Epithelial cell of esophagus (primary cell): ENCODE measurements around the gene TNFSF11.

Experiments used
- DNase-seq: peaks from one replicate; pipeline ENCODE4 v3.0.0; 2010; ENCODE audit warnings: low read depth
- H3K4me3 ChIP-seq: 2 replicates; pipeline ENCODE4 v1.5.1; 2011; ENCODE audit warnings: mild to moderate bottlenecking, low read length, control low read depth
- TF ChIP-seq, protein P1 (sequence below): IDR thresholded peaks from 2 replicates; pipeline ENCODE4 v1.5.1; 2011; ENCODE audit warnings: low read depth, mild to moderate bottlenecking, low read length, control low read depth, inconsistent platforms; ENCODE audit not compliant: insufficient read depth; ENCODE audit errors: missing control alignments

TNFSF11 gene

DNA sequence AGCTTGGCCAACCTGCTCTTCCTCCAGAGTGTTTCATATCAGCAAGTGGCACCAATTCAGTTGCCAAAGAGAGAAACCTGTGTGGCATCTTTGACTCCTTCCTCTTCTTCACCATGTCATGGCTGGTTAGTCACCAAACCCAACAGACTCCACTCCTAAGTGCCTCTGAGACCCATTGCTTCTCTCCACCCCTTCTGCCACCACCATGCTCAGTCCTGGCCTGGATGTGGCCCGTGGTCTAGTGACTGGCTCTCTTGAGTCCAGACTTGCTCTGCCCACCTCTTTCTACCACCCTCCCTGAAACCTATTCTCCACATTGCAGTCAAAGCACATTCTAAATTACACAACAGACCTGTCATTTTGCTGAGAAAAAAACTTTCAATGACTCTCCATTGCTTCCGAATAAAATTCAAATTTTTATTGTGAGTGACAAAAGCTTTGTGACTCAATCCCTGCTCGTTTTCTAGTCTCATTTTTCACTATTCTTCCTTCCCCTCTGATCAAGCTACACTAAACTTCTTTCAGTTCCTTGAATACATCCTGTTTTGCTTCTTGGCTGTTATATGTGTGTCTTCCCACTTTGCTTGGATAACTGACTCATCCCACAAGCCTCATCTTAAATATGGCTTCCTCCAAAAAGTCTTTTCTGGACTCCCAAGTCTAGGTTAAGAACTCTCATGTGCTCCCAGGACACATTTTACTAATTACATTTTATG, 12.0 kb upstream of the TNFSF11 start:
- TF ChIP-seq, protein P1, sequence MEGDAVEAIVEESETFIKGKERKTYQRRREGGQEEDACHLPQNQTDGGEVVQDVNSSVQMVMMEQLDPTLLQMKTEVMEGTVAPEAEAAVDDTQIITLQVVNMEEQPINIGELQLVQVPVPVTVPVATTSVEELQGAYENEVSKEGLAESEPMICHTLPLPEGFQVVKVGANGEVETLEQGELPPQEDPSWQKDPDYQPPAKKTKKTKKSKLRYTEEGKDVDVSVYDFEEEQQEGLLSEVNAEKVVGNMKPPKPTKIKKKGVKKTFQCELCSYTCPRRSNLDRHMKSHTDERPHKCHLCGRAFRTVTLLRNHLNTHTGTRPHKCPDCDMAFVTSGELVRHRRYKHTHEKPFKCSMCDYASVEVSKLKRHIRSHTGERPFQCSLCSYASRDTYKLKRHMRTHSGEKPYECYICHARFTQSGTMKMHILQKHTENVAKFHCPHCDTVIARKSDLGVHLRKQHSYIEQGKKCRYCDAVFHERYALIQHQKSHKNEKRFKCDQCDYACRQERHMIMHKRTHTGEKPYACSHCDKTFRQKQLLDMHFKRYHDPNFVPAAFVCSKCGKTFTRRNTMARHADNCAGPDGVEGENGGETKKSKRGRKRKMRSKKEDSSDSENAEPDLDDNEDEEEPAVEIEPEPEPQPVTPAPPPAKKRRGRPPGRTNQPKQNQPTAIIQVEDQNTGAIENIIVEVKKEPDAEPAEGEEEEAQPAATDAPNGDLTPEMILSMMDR: no peak
- H3K4me3 ChIP-seq: no peak overlapping the region
- no peak for DNase-seq

DNA sequence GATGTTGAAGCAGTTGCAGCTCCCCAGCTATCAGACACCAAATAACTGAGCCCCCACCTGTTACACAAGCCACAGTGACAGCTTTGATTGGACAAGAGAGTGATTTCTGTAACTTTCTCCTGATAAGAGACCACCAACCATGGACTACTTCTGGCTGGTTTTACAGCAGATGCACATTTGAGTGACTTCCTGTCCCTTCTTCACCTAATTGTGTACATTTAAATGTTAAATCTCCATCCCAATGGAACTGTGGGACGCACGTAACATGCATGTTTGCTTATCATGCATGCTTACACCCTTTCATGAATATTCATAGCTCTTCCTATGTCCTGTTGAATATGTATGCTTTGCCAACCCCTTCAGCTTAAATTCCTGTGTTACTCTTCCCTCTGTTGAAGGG, 6.0 kb upstream of the TNFSF11 start:
- no peak overlapping the region for H3K4me3 ChIP-seq
- TF ChIP-seq, protein P1: no peak
- no peak for DNase-seq

DNA sequence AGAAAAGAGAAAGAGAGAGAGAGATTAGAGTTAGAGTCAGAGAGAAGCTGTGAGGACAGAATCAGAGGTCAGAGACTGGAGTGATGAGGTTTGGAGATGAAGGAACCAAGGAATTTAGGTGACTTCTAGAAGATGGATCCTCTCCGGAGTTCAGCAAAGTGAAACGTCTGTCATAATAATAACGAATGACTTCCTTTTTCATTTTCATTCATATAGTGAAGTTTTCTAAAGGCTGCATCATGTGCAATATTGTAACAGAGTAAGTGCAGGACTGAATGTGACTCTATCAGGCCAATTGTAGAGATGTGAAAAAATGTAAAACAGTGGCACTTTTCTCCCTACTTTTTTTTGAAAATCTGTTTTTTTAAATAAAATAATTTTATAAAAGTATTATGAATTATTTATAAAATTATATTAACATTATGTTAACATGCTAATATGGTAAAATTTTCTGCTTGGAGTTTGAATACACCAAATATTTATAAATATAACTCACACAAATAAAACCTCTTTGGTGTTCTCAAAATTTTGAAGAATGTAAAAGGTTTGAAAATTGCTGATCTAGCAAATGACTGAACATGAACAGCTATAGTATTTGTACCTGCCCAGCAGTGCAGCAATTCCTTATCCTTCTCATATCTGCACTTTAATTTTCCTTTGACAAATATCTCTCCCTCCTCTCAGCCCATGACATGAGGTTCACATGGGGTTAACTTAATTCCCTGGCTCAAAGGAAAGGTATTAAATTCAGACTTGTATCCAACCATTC, 4.2 kb upstream of the TNFSF11 start:
- no peak for DNase-seq
- no peak overlapping the region for H3K4me3 ChIP-seq
- TF ChIP-seq, protein P1: no peak

DNA sequence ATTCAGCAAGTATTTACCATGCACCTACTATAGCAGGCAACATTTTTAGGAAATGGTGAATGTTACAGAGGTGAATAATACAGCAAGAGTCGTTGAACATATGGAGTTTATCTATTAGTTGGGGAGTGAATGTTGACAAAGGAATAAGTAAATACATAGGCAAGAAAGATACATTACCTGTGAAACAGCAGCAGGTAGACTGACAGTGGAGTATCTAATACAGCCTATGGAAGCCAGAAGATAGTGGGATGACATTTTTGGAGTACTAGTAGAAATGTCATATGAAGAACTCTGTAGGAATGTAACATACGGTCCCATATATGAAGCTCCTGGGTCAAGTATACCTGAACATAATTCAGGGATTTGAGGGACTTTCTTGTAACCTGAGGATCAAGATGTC, 2.1 kb upstream of the TNFSF11 start:
- no peak overlapping the region for H3K4me3 ChIP-seq
- DNase-seq: no peak
- TF ChIP-seq, protein P1: no peak

DNA sequence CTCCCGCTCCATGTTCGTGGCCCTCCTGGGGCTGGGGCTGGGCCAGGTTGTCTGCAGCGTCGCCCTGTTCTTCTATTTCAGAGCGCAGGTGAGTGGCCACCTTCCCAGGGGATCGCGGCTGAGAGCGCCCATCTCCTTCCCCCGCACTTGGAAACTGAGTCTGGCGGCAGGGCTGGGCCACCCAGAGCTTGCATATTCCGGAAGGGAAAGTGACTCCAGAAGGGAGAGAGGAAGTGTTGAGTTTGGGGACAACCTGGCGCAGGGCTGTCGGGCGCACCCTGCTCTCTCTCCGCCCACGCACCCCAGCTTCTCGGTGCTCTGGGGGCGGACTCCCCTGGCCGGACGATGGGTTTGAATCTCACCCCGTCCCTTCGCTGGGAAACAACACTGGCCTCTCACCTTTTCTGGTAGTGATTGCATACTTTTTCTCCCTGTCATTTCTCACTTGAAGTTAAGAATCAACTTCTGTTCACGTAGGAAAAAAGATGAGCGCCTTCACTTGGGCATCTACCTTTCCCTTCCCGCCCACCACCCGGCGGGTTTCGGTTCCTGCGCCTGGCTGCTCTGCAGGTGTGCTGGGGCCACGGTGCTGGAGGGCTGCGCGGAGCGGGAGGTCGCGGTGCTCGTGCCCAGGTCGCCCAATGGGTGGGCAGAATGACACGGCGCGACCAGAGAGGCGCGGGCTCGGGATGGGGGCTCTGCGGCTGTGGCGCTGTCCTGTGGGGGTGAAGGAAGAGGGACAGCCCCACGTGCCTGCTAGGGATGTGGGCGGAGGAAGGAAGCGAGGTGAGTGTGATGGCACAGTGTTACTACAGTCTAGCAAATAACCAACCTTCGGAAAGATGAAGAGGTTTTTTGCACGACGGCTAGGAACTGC, 721 bp downstream of the TNFSF11 start:
- TF ChIP-seq, protein P1: no peak
- peak overlapping the region; percentile 44 for H3K4me3 ChIP-seq
- DNase-seq: peak; percentile 20

DNA sequence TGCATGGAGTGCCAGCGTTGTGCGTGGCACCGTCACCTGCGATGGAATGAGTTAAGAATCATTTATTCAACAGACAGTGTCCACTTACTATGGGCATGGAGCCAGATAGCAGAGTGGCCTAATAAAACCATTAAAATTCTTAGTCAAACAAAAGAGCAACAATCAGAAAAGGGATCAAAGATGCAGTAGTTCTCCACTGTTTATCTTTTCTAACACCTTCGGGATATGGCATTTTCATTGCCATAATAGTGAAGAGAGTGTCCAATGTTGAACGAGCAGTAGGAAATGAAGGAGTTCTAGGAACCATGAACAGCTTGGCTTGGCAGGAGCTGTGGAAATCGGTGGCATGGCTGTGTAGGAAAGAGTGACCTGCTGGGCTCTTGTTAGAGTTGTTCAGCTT, 2.0 kb downstream of the TNFSF11 start:
- no peak overlapping the region for H3K4me3 ChIP-seq
- TF ChIP-seq, protein P1: no peak
- no peak for DNase-seq
